ENCODE data around the gene SELENON.

DNA sequence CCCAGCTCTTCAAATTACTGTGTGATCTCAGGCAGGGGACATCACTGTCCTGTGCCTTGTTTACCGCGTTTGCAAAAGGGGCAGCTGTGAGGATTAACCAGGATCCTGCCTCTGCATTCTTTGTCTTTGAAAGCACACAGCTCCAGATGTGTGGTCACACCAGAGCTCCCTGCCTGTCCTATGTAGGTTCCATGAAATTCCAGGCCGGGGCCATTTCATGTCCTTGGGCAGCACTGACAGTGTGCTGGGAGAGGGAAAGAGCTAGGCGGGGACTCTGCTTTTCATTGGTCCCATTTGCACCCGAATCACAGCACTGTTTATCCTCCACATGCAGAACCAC is 42.2 kb upstream of the SELENON start:
- no peak for TF ChIP-seq POLR2A (IDR thresholded peaks at IDR 0.05)
- TF ChIP-seq, protein P1, sequence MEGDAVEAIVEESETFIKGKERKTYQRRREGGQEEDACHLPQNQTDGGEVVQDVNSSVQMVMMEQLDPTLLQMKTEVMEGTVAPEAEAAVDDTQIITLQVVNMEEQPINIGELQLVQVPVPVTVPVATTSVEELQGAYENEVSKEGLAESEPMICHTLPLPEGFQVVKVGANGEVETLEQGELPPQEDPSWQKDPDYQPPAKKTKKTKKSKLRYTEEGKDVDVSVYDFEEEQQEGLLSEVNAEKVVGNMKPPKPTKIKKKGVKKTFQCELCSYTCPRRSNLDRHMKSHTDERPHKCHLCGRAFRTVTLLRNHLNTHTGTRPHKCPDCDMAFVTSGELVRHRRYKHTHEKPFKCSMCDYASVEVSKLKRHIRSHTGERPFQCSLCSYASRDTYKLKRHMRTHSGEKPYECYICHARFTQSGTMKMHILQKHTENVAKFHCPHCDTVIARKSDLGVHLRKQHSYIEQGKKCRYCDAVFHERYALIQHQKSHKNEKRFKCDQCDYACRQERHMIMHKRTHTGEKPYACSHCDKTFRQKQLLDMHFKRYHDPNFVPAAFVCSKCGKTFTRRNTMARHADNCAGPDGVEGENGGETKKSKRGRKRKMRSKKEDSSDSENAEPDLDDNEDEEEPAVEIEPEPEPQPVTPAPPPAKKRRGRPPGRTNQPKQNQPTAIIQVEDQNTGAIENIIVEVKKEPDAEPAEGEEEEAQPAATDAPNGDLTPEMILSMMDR (IDR thresholded peaks at IDR 0.05), result no peak
